ENCODE results near the gene SRBD1. TPM values are rescaled to one million over a fixed set of nuclear protein-coding genes. Genes with fewer than 3 reads are reported as not detected.

The SRBD1 gene
- total and polyA plus RNA-seq, 2 of the 8 experiments (the other 6 are each of a cell fraction or from before 2014, with no cell fraction given), result 4.6 to 20.0 TPM

DNA sequence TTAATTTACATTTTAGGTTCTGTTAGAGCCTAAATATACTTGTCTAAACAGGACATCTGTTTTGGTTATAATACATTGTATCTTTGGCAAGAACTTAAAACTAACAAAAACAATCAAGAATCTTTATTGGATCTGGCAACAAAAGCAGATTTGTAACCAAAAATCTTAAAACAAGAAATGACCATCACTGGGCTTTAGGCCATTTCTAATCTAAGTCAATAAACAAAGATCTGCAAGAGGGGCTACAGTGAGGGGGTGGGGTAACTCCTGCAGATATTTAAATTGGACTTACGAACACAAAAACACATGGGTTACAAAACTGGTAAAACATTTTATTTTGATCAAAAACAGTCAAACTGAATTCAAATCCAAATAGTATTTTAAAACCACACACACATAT, 77.3 kb downstream of the SRBD1 start:
- Histone ChIP-seq H2BK20ac (ENCODE audit: low read length) (no peak overlapping the region), H2AFZ (ENCODE audit: low read length) (no peak overlapping the region), H3K79me2 (ENCODE audit: control insufficient read depth in 1 of 2, insufficient read depth in 2 of 2, low read length in 2 of 2) (no peaks in the 10 kb centered on the region), H3K18ac (ENCODE audit: extremely low read depth, low read length) (no peak overlapping the region), H3K56ac (replicated peaks; ENCODE audit: insufficient read length, low read depth, low read length) (no peak overlapping the region), H3K9ac (replicated peaks in 1 of 4; ENCODE audit: extremely low read depth in 1 of 4, low read depth in 3 of 4, low read length in 3 of 4) (no peak overlapping the region), H2BK120ac (replicated peaks; ENCODE audit: low read depth, low read length) (no peak overlapping the region), H3K4ac (replicated peaks; ENCODE audit: insufficient read length, low read depth, low read length) (no peak overlapping the region), H2AK5ac (ENCODE audit: low read depth, low read length) (no peak overlapping the region), H3K27ac (ENCODE audit: low read depth, low read length) (no peak overlapping the region), H3K27me3 (replicated peaks in 1 of 4; ENCODE audit: control insufficient read depth in 3 of 4, extremely low read depth in 1 of 4, insufficient read depth in 3 of 4, low read length in 3 of 4) (no peaks in the 10 kb centered on the region), H2BK12ac (ENCODE audit: low read depth, low read length) (no peak overlapping the region), H4K91ac (replicated peaks; ENCODE audit: insufficient read length, low read length) (no peak overlapping the region), H2BK5ac (ENCODE audit: low read depth, low read length) (no peak overlapping the region), H3K14ac (ENCODE audit: insufficient read length) (no peak overlapping the region), H3K4me3 (ENCODE audit: extremely low read depth in 1 of 4, insufficient read depth in 2 of 4, low read depth in 3 of 4, low read length in 4 of 4) (no peak overlapping the region), H3K9me3 (ENCODE audit: insufficient read depth in 2 of 2, low read depth in 1 of 2, low read length in 1 of 2) (no peaks in the 10 kb centered on the region), H3K23ac (ENCODE audit: insufficient read length) (no peak overlapping the region), H3K4me1 (replicated peaks in 1 of 4; ENCODE audit: control insufficient read depth in 3 of 4, insufficient read depth in 4 of 4, low read length in 3 of 4) (no peaks in the 10 kb centered on the region), H4K20me1 (replicated peaks in 1 of 2; ENCODE audit: control insufficient read depth in 1 of 2, insufficient read depth in 2 of 2, low read length in 2 of 2) (peaks cover 0 to 1% of the 10 kb centered on the region in 2 experiments), H3K36me3 (ENCODE audit: control insufficient read depth in 2 of 4, insufficient read depth in 4 of 4, low read length in 3 of 4) (no peaks in the 10 kb centered on the region), H3K23me2 (ENCODE audit: low read depth, low read length) (no peaks in the 10 kb centered on the region), H4K5ac (ENCODE audit: insufficient read length, low read depth, low read length) (no peak overlapping the region), H3K79me1 (ENCODE audit: low read depth, low read length) (no peaks in the 10 kb centered on the region), H3K4me2 (ENCODE audit: insufficient read depth in 1 of 2, low read depth in 2 of 2, low read length in 2 of 2) (no peak overlapping the region), H2BK15ac (ENCODE audit: low read length) (no peak overlapping the region), H4K8ac (ENCODE audit: extremely low read depth, insufficient read depth, low read length) (no peak overlapping the region)
- CTCF ChIA-PET (ENCODE audit: partially characterized antibody), result no interaction called here
- no peak for FAIRE-seq
- TF ChIP-seq ASH2L (IDR thresholded peaks at IDR 0.05; ENCODE audit: low read length), result no peak
- TF ChIP-seq SAP30 (IDR thresholded peaks at IDR 0.05; ENCODE audit: insufficient read depth, insufficient replicate concordance, low read length), result no peak
- TF ChIP-seq PHF8 (conservative IDR thresholded peaks at IDR 0.05; ENCODE audit: low read depth, low read length), result no peak
- DNase-seq (ENCODE audit: low read depth in 1 of 2, low spot score in 2 of 2), result no peak
- POLR2A ChIA-PET (ENCODE audit: partially characterized antibody), result no interaction called here
- 95% methylated on average over 1 of the region's 1 CpG; no CpG with 5 or more reads in 1 of the 2 experiments for WGBS, 2 experiments (ENCODE audit: extremely low coverage in 1 of 2, insufficient coverage in 1 of 2, insufficient read length in 1 of 2, insufficient replicate concordance in 2 of 2, low coverage in 1 of 2, low lambda C conversion rate in 2 of 2, missing lambda C conversion rate in 1 of 2)

All from H1 (cell line).